GM12872 (cell line): ENCODE results near the gene CMTM1.

Source experiments
- TF ChIP-seq, protein P1 (sequence below): IDR thresholded peaks from 3 replicates; pipeline ENCODE4 v1.5.1; 2011; ENCODE audit warnings: low read depth, mild to moderate bottlenecking, low read length, moderate library complexity; ENCODE audit not compliant: insufficient read depth

Gene CMTM1, protein sequence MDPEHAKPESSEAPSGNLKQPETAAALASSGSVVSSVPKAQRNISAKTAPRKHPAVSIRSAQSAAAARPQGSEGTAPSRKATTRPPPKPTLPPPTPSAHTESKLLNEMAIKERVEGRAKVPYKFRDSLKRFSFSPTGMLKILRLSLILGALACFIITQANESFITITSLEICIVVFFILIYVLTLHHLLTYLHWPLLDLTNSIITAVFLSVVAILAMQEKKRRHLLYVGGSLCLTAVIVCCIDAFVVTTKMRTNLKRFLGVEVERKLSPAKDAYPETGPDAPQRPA

DNA sequence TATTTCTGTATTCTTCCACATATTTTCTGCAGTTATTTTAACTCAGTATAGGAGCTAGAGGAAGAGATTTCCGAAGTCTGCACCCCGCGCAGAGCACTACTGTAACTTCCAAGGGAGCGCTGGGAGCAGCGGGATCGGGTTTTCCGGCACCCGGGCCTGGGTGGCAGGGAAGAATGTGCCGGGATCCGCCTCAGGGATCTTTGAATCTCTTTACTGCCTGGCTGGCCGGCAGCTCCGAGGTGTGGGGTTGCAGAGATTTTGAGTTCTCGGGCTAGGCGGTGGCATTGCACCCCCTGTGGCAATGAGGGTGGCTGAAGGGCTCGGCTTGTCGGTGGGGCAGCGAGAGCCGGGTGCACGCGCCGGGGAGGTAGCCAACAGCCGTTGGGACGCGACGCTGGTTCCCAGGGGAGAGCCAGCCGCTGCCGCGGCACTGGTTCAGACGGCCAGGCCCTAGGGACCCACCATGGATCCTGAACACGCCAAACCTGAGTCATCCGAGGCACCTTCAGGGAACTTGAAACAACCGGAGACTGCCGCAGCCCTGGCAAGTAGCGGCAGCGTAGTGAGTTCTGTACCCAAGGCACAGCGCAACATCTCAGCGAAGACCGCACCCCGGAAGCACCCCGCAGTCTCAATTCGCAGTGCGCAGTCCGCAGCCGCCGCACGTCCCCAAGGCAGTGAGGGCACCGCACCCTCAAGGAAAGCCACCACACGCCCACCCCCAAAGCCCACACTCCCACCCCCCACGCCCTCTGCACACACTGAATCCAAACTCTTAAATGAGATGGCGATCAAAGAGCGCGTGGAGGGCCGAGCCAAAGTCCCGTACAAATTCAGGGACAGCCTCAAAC, at the start of gene CMTM1:
CMTM1 (plus strand) TSS at position 389 of the 851 bp plus-strand sequence; CDS start at position 464, 75 bp downstream.
- TF ChIP-seq, protein P1, sequence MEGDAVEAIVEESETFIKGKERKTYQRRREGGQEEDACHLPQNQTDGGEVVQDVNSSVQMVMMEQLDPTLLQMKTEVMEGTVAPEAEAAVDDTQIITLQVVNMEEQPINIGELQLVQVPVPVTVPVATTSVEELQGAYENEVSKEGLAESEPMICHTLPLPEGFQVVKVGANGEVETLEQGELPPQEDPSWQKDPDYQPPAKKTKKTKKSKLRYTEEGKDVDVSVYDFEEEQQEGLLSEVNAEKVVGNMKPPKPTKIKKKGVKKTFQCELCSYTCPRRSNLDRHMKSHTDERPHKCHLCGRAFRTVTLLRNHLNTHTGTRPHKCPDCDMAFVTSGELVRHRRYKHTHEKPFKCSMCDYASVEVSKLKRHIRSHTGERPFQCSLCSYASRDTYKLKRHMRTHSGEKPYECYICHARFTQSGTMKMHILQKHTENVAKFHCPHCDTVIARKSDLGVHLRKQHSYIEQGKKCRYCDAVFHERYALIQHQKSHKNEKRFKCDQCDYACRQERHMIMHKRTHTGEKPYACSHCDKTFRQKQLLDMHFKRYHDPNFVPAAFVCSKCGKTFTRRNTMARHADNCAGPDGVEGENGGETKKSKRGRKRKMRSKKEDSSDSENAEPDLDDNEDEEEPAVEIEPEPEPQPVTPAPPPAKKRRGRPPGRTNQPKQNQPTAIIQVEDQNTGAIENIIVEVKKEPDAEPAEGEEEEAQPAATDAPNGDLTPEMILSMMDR, result no peak

DNA sequence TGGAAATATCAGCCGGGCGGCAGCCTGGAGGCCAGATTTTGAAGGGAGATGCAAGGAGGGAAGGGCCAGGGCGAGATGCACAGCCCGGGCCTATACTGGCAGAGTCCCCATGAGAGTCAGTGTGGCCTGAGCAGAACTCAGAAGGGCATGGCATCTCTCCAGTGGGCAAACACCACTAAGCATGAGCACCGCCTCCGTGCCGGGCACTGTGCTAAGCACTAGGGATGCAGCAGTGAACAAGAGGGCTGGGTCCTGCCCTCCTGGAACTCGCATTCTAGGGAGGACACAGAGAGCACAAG, 49.8 kb upstream of the CMTM1 start:
- TF ChIP-seq, protein P1, result no peak

DNA sequence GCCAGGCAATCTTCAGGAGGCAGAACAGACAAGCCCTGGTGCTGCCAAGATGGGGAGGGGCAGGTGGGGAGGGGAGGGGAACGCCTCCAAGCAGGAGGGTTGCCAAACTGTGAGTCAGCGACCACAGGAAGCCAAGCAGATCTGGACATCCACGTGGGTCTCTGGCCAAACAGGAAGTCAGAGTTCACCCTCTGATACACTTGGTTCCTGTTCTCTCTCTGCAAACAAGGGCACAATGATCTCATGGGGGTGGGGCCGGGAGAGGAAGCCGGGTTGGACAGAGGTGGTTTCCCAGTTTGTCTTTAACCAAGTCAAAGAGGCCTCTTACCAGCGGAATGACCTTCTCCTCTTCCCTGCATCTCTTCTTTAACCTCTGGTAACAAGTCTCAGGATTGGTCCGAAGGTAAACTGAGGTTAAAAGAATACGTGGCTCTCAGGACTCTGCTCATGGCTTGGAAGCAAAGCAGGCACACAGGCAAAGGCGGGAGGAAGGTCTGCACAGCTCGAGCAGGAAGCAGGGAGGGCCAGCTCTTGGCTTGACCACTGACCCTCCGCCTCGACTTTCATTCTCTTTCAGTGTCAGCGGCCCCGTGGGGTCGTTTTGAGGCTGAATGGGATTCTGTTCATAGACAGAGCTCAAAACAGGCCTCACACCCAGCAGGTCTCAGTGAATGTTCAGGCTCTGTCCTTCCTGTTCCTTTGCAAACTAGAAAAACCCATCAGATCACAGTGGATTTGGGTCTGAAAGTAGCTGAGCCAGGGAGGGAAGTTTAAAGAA, 49.2 kb upstream of the CMTM1 start:
- TF ChIP-seq, protein P1, result no peak

DNA sequence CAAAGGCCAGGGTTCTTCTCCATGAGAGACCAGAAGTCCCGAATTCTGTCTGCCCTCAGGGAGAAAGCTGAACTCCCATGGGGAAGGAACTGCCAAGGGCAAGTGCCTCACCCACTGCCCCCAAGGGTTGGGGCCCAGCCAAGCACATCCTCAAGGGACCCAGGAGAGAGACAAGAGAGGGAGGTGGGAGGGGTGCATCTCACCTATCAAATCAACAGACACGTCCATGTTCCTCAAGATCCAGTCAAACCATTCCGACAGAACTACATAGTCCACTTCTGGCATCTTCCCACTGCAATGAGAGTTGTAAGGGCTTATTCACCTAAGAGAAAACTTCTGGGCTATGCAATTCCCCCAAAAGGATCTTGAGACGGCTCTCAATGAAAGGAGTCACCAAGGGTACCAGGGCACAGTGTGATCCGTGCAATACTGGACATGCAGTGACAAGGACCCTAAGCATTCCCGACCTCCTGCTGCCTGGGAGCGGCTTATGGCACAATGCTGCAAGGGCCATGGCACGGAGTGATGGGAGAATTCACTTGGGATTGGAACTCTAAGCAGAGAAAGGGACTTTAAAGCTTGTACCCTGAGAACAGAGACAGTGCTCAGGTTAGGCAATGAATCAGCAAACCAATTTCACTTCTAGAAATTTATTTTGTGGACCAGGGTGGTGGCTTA, 48.5 kb upstream of the CMTM1 start:
- TF ChIP-seq, protein P1, result no peak

DNA sequence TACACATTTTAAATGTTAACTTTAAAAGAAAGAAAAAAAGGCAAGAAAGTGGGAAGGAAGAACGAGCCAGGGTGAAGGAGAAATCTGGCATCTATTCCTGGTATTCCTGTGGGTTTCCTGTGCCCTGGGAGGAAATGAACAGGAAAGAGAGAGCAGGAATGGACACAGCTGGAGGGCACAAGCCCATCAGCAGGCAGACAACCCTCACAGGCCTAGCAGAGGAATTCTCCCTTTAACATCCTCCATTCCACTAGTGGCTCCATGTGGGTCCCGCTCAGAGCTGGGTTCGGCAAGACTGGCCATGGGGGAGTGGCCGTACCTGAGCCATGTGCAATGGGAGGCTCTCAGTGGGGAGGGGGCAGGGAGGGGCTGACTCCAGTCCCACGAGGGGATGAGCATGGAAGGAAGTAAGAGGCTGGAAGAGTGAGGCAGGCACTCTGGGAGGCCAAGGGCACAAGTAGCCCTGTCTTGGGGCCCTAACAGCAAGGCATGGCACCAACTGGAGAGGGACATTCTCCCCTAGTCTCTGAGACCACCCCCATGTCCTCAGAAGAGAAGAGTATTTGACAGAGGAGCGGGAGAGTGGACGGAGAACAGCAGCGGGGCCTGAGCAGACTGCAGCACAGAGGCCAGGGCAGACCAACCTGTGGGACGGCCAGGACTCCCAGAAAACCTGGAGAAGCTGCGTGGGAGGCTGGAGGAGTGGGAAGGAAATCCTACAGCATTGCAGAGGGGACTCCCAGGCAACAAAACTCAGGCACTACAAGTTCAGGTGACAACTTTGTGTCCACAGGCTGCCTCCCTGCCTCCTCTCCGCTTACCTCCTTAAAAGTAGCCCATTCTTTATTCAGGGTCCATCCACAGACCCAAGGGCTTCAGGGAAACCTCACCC, 46.5 kb upstream of the CMTM1 start:
- TF ChIP-seq, protein P1, result no peak

DNA sequence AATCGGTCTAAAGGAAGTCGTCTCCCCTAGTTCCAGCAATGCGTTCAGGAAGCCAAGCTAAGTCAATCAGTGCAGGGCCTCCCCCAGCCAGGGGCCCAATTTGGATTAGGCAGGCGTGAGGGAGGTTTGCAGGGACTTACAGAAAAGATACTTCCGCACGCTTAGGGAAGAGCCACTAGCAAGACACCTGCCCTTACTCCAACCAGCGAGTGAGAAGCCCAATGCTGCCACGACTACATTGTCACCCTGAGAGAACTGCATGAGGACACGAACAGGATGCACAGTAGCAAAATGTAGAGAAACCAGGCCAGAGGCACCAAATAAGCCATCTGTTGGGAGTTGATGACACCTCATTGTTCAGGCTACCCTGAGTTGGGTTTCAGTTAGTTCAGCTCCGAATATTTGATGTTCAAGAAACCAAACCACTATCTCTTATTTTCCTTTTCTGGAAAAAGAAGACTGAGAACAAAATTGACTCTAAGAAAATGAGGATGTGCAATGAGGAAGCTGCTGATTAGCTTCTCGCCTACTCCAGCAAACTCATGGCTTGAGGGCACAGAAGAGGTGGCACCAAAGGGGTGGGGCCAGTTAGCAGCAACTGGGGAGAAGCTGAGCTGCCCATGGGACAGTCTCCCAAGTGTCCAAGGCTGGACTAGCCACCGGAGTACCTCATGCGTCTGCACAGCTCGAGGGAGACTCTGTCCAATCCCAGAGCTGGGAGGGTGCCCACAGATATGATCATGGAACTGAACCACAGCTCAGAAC, 45.7 kb upstream of the CMTM1 start:
- TF ChIP-seq, protein P1, result no peak
